Cerebellar nuclear complex (tissue), 1 donor: Measurements from ENCODE around the gene CTNNA1.
"Not testable (repeated sequence)": the region's sequence is repeated elsewhere in the genome, so short reads cannot be mapped to it uniquely, and the experiment has no call there.

Experiments used
- DNase-seq, 2 experiments: peaks; one replicate each; lab custom pipeline; 2025; lab: John Stamatoyannopoulos, UW

The CTNNA1 gene

GRCh38 chr5:138752951-138753793 is at the start of gene CTNNA1:
Gene CTNNA1, plus strand, starts transcription at chr5:138753425. Its CDS starts 28,500 bp downstream, at chr5:138781925.
- no peak for DNase-seq

GRCh38 chr5:138703777-138704176 is 49.4 kb upstream of the CTNNA1 start:
- not testable (repeated sequence) for DNase-seq

- DNase-seq: no peak
These were observed 48.2 kb upstream of the CTNNA1 start for GRCh38 chr5:138705007-138705406.

GRCh38 chr5:138705567-138705966 is 47.7 kb upstream of the CTNNA1 start:
- DNase-seq: no peak

GRCh38 chr5:138706655-138707480 is 46.4 kb upstream of the CTNNA1 start:
- no peak for DNase-seq

GRCh38 chr5:138708791-138709190 is 44.4 kb upstream of the CTNNA1 start:
- DNase-seq: no peak

- no peak for DNase-seq
These were observed 44.0 kb upstream of the CTNNA1 start for GRCh38 chr5:138709202-138709601.

- DNase-seq: no peak
These were observed 42.1 kb upstream of the CTNNA1 start for GRCh38 chr5:138711087-138711486.

GRCh38 chr5:138711811-138712210 is 41.4 kb upstream of the CTNNA1 start:
- DNase-seq: no peak

GRCh38 chr5:138712324-138712723 is 40.9 kb upstream of the CTNNA1 start:
- DNase-seq: no peak

GRCh38 chr5:138712791-138713190 is 40.4 kb upstream of the CTNNA1 start:
- no peak for DNase-seq

GRCh38 chr5:138713247-138713646 is 40.0 kb upstream of the CTNNA1 start:
- no peak for DNase-seq

GRCh38 chr5:138714694-138715093 is 38.5 kb upstream of the CTNNA1 start:
- DNase-seq: no peak

- not testable (repeated sequence) for DNase-seq
These were observed 37.2 kb upstream of the CTNNA1 start for GRCh38 chr5:138715931-138716432.

- no peak for DNase-seq
These were observed 36.7 kb upstream of the CTNNA1 start for GRCh38 chr5:138716456-138716924.

- DNase-seq: no peak
These were observed 35.8 kb upstream of the CTNNA1 start for GRCh38 chr5:138717399-138717798.

GRCh38 chr5:138719811-138720210 is 33.4 kb upstream of the CTNNA1 start:
- no peak for DNase-seq

- DNase-seq: no peak
These were observed 32.4 kb upstream of the CTNNA1 start for GRCh38 chr5:138720840-138721239.

- DNase-seq: no peak
These were observed 31.2 kb upstream of the CTNNA1 start for GRCh38 chr5:138721979-138722378.

GRCh38 chr5:138722544-138723177 is 30.6 kb upstream of the CTNNA1 start:
- no peak for DNase-seq

GRCh38 chr5:138724470-138725146 is 28.6 kb upstream of the CTNNA1 start:
- no peak for DNase-seq
